ENCODE data around the gene ERP44.
"Not testable (repeated sequence)": the region's sequence is repeated elsewhere in the genome, so short reads cannot be mapped to it uniquely, and the experiment has no call there.

ERP44 gene

DNA sequence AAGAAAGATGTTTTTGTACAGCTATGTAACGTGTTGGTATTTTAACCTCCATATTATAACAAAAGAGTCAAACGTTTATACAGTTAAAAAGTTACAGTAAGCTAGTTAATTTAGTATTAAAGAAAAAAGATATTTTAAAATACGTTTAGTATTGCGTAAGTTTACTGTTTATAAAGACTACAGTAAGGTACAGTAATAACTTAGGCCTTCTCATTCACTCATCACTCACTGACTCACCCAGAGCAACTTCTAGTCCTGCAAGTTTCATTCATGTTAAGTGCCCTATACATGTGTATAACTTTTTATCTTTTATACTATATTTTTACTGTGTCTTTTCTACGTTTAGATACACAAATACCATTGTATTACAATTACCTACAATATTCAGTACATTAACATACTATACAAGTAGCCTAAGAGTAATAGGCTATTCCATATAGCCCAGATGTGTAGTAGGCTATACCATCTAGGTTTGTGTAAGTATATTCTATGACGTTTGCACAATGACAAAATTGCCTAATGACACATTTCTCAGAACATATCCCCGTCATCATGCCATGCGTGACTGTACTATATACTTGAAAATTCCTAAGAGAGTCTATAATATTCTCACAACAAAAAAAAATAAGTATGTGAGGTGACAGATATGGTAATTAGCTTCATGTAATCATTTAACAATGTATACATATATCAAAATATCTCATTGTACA, 33.8 kb downstream of the ERP44 start:
- no peak for DNase-seq

- no peak for DNase-seq
These were observed 35.6 kb downstream of the ERP44 start for GRCh38 chr9:100063185-100063584.

DNA sequence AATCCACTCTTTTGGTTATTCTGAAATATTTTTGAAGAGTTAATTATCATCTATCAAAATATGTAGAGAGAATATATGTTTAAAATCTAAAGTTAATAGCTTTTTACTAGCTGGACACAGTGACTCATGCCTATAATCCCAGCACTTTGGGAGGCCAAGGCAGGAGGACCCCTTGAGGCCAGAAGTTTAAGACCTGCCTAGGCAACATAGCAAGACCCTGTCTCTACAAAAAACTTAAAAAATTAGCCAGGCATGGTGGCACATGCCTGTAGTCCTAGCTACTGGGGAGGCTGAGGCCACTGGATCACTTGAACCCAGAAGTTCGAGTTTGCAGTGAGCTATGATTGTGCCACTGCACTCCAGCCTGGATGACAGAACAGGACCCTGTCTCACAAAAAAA, 36.1 kb downstream of the ERP44 start:
- not testable (repeated sequence) for DNase-seq

DNA sequence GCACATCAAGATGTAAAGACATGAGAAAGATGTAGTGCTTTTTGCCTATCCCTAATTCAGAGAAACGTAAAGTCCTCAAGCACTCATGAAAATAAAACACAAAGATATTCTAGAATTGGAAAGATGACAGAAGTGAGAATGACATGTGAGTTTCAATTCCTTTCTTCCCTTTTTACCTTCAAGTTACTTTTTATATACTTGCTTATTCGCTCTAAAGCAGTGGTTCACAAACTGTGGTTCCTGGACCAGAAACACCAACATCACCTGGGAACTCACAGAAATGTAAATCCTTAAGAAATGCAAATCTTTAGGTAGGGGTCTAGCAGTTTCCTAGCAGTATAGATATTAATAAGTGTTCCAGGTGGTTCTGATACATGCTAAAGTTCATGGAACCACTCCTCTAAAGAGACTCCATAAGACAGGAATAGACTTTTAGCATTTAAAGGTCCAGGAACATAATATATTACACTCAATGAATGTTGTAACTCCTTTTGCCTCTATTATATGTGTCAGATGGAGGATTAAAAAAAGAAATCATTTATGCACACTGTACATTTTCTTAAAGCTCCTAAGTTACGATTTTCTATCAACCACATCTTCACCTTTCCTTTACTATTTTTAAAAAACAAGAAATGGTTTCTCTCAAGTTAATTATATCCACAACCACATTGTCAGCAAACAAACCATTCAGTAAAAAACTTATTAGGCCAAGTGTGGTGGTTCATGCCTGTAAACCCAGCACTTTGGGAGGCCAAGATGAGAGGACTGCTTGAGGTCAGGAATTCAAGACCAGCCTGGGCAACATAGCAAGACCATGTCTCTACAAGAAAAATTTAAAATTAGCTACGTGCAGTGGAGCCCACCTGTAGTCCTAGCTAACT, 39.9 kb downstream of the ERP44 start:
- no peak for DNase-seq

GRCh38 chr9:100057624-100058023, 41.2 kb downstream of the ERP44 start:
- no peak for DNase-seq

- no peak for DNase-seq
These were observed 42.2 kb downstream of the ERP44 start for GRCh38 chr9:100056561-100056960.

GRCh38 chr9:100052375-100052774, 46.4 kb downstream of the ERP44 start:
- no peak for DNase-seq

DNA sequence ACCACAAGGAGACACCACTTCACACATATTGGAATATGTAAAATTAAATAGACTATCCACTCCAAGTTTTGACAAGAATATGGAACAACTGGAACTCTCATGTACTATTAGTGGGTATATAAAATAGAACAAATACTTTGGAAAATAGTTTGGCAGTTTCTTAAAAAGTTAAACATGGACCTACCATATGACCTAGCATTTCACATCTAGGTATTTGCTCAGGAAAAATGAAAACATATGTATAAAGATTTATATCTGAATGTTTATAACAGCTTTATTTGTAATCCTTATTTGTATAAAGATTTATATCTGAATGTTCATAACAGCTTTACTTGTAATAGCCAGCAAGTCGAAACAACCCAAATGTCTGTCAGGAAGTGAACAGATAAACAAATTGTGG, 49.2 kb downstream of the ERP44 start:
- no peak for DNase-seq

DNA sequence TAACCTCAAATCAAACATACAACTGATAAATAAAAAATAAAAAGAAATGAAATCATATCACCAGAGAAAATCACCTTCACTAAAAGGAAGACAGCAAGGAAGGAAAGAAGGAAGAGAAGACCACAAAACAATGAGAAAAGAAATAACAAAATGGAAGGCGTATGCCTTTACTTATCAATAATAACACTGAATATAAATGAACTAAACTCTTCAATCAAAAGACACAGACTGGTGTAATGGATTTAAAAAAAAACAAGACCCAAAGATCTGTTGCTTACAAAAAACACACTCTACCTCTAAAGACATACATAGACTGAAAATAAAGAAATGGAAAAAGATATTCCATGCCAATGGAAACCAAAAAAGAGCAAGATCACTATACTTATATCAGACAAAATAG, 60.3 kb downstream of the ERP44 start:
- no peak for DNase-seq

- DNase-seq = no peak
These were observed 64.8 kb downstream of the ERP44 start for GRCh38 chr9:100033877-100034551.

DNA sequence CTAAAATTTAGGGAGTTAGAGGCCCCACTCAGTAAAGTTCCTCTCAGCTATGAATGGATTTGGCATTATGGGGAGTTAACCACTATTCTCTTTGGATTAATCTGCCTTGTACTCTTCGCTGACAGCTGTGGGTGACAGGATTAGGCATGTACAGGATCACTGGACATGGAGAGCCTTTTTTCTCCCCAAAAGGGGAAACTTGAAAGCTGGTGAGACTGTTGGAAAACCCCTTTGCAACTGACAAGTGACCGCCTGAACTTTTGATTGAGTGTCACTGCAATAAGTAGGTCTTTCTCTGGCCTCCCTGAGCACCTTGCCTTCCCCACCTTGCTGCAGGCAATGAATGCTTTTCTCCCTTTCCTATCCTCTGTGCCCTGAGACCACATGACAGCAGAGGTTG, 68.3 kb downstream of the ERP44 start:
- DNase-seq = no peak

- no peak for DNase-seq
These were observed 69.5 kb downstream of the ERP44 start for GRCh38 chr9:100029251-100029650.

DNA sequence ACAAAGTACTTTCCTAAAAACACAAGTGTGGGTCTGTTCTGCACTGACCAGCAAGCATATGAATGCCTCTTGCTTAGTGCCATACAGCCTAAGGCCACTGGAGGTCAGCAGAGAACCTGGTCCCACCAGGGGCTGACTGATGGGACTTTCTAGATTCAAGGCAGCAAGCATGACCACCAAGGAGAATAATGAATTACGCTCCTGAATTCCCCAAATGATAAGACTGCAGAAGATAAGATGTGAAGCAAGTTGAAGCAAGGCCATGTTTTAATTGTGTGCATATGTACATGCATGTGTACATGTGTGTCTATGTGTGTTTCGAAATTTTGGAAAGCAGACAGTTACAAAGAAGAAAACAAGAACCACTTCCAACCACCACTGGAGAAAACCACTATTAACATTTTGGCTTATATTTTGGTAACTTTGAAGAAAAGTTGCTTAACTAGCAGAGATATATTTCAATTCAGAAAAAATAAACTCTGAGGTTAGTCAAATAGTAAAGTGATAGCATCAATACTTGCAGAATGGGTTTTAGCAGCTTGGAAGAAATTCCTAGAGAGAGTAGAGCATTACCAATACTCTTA, 70.5 kb downstream of the ERP44 start:
- DNase-seq = peak; percentile 86

GRCh38 chr9:100027543-100027942, 71.3 kb downstream of the ERP44 start:
- no peak for DNase-seq

- no peak for DNase-seq
These were observed 76.9 kb downstream of the ERP44 start for GRCh38 chr9:100021931-100022330.

GRCh38 chr9:100020121-100020795, 78.5 kb downstream of the ERP44 start:
- no peak for DNase-seq

GRCh38 chr9:100019541-100019940, 79.3 kb downstream of the ERP44 start:
- no peak for DNase-seq

- DNase-seq = no peak
These were observed 84.0 kb downstream of the ERP44 start for GRCh38 chr9:100014846-100015245.

- no peak for DNase-seq
These were observed 85.2 kb downstream of the ERP44 start for GRCh38 chr9:100013573-100013972.

DNA sequence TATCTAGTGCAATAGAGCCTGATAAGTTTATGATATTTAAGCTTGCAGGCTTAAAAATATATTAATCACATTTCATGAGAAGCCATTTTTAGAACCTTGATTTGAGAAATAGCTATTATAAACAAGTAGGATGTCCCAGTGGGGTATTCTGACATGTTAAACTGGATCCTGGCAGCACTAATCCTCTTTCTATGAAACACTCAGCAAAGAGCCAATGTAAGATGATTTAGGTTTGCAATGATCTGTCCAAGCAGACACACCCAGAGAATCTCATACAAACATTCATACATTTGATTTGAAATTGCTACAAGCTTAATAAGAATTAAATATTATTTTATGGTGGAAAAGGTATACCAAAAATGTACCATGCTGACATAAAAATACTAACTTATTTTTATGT, 86.5 kb downstream of the ERP44 start:
- DNase-seq = no peak

GRCh38 chr9:100011062-100011681, 87.6 kb downstream of the ERP44 start:
- DNase-seq = no peak

- no peak for DNase-seq
These were observed 99.0 kb downstream of the ERP44 start for GRCh38 chr9:99999797-100000196.
